Transverse colon (tissue), 3 donors: ENCODE results near the gene FAM83E.

Source experiments
- CTCF ChIP-seq, 5 experiments: fragments of 200-600 bp in 3 of 5; fragments of 450-650 bp in 2 of 5; sonication (generic) in 3 of 5; IDR thresholded peaks; 1 replicate in 2 of 5; 2 replicates in 3 of 5; pipeline ENCODE4 v1.5.1; 2016 to 2017; ENCODE audit warnings: antibody characterized with exemption in 5 of 5, inconsistent platforms in 3 of 5, mild to moderate bottlenecking in 2 of 5, moderate library complexity in 1 of 5
- POLR2A ChIP-seq: fragments of 450-650 bp; IDR thresholded peaks from one replicate; pipeline ENCODE4 v1.6.1; 2016; ENCODE audit warnings: antibody characterized with exemption, mild to moderate bottlenecking, moderate library complexity

GRCh38 chr19:48656840-48657474 lies 42.1 kb upstream of the FAM83E start:
- TF ChIP-seq POLR2A (no peak), CTCF (IDR thresholded peaks at IDR 0.05) (no peak)
